ENCODE results near the gene CCL22.

The CCL22 gene

DNA sequence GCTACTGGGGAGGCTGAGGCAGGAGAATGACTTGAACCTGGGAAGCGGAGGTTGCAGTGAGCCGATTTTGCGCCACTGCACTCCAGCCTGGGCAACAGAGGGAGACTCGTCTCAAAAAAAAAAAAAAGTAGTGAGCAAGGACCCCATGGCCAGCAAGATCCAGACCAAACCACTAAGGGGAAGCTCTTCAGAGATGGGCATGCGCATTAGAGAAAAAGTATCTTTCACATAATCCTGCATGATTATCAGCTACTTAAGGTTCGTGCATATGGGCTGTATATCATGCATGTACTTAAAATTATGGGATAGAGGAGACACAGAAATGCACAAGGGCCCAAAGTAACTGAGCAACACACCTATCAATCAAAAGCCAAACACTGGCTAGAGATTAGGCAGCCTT lies 10.7 kb upstream of the CCL22 start:
- H3K4me3 ChIP-seq (replicated peaks; ENCODE audit: insufficient read depth, low read length), result no peak overlapping the region
- H3K27me3 ChIP-seq (ENCODE audit: insufficient read depth, poor library complexity, severe bottlenecking), result peaks cover 5% of the 10 kb centered on the region
- TF ChIP-seq SPI1 (IDR thresholded peaks at IDR 0.05; ENCODE audit: borderline replicate concordance, low read depth) (no peak), POLR2AphosphoS5 (IDR thresholded peaks at IDR 0.05; ENCODE audit: low read depth) (no peak), REST (IDR thresholded peaks at IDR 0.05; ENCODE audit: insufficient replicate concordance, low read depth) (no peak), CTCF (IDR thresholded peaks at IDR 0.05; ENCODE audit: insufficient read depth, low read length) (no peak), GABPA (IDR thresholded peaks at IDR 0.05; ENCODE audit: low read depth) (no peak)
- no peak for DNase-seq (ENCODE audit: low read depth in 1 of 2, low spot score in 1 of 2)
- H3K27ac ChIP-seq (replicated peaks), result no peak overlapping the region

- Histone ChIP-seq H3K27ac (replicated peaks) (no peak overlapping the region), H3K27me3 (ENCODE audit: insufficient read depth, poor library complexity, severe bottlenecking) (peaks cover 5% of the 10 kb centered on the region), H3K4me3 (replicated peaks; ENCODE audit: insufficient read depth, low read length) (no peak overlapping the region)
- TF ChIP-seq CTCF (IDR thresholded peaks at IDR 0.05; ENCODE audit: insufficient read depth, low read length) (no peak), SPI1 (IDR thresholded peaks at IDR 0.05; ENCODE audit: borderline replicate concordance, low read depth) (no peak), REST (IDR thresholded peaks at IDR 0.05; ENCODE audit: insufficient replicate concordance, low read depth) (no peak), POLR2AphosphoS5 (IDR thresholded peaks at IDR 0.05; ENCODE audit: low read depth) (no peak), GABPA (IDR thresholded peaks at IDR 0.05; ENCODE audit: low read depth) (no peak)
- DNase-seq (ENCODE audit: low read depth in 1 of 2, low spot score in 1 of 2), result no peak
Measured at GRCh38 chr16:57348327-57348726, 10.3 kb upstream of the CCL22 start.

DNA sequence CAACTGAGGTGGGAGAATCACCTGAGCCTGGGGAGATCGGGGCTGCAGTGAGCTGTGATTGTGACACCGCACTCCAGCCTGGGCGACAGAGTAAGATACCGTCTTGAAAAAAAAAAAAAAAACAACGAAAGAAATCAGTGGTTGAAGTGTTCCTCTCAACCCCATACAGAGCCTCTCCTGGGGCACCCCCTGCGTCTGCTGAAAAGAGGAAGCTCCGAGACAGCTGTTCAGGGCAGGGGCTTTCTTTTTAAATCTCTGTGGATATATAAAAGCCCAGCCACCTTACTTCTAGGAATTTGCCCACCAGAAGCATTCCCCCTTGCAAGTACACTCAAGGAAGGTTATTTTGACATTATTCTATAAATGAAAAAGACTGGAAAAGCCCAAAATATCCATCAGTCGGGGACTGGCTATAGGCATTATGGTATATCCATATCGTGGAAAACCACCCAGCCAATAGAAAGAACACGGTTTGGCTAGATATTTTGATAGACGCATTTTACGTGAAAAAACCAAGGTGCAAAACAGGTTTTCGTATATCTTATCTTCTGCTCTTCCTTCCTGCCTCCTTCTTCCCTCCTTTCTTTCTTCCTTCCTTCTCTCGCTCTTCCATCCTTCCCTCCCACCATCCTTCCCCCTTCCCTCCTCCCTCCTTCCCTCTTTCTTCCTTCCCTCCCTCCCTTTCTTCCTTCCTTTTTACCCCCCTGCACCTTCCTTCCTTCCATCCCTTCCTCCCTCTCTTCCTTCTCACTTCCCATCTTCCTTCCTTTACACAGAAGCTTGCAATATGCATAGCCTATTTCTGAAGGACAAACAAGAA lies 9.2 kb upstream of the CCL22 start:
- Histone ChIP-seq H3K4me3 (replicated peaks; ENCODE audit: insufficient read depth, low read length) (no peak overlapping the region), H3K27ac (replicated peaks) (no peak overlapping the region), H3K27me3 (ENCODE audit: insufficient read depth, poor library complexity, severe bottlenecking) (peaks cover 5% of the 10 kb centered on the region)
- TF ChIP-seq CTCF (IDR thresholded peaks at IDR 0.05; ENCODE audit: insufficient read depth, low read length) (no peak), POLR2AphosphoS5 (IDR thresholded peaks at IDR 0.05; ENCODE audit: low read depth) (no peak), REST (IDR thresholded peaks at IDR 0.05; ENCODE audit: insufficient replicate concordance, low read depth) (no peak), SPI1 (IDR thresholded peaks at IDR 0.05; ENCODE audit: borderline replicate concordance, low read depth) (peak; percentile 70; the same call in 1 of the 2 replicates), GABPA (IDR thresholded peaks at IDR 0.05; ENCODE audit: low read depth) (no peak)
- DNase-seq (ENCODE audit: low read depth in 1 of 2, low spot score in 1 of 2), result peak in 1 of 2 experiments; percentile 78
